Mucosa of rectum (tissue), 2 donors: ENCODE data around the gene CFAP141.

Experiments
- H3K27ac ChIP-seq, 2 donors: one replicate each; pipeline ENCODE4 v1.7.0; 2013; ENCODE audit warnings: inconsistent platforms in 2 of 2, low read depth in 2 of 2, low read length in 2 of 2
- H3K27me3 ChIP-seq, 2 donors: one replicate each; pipeline ENCODE4 v1.7.0; 2013; ENCODE audit warnings: low read length in 2 of 2; ENCODE audit not compliant: control insufficient read depth in 2 of 2, insufficient read depth in 2 of 2
- H3K36me3 ChIP-seq, 2 donors: one replicate each; pipeline ENCODE4 v1.7.0; 2013; ENCODE audit warnings: low read length in 2 of 2; ENCODE audit not compliant: control insufficient read depth in 2 of 2, insufficient read depth in 2 of 2
- H3K4me1 ChIP-seq, 2 donors: one replicate each; pipeline ENCODE4 v1.7.0; 2013; ENCODE audit warnings: low read length in 2 of 2, mild to moderate bottlenecking in 1 of 2; ENCODE audit not compliant: control insufficient read depth in 2 of 2, insufficient read depth in 2 of 2
- H3K4me3 ChIP-seq, 2 donors: one replicate each; pipeline ENCODE4 v1.7.0; 2013; ENCODE audit warnings: low read length in 2 of 2
- H3K9ac ChIP-seq, 2 donors: one replicate each; pipeline ENCODE4 v1.7.0; 2013; ENCODE audit warnings: low read length in 2 of 2, low read depth in 1 of 2, mild to moderate bottlenecking in 1 of 2
- H3K9me3 ChIP-seq, 2 donors: one replicate each; pipeline ENCODE4 v1.7.0; 2013; ENCODE audit warnings: low read length in 2 of 2; ENCODE audit not compliant: control insufficient read depth in 2 of 2
- donor health status: healthy.
- donor health status: Normal muscosa, but diverticular disease.

CFAP141 gene

DNA sequence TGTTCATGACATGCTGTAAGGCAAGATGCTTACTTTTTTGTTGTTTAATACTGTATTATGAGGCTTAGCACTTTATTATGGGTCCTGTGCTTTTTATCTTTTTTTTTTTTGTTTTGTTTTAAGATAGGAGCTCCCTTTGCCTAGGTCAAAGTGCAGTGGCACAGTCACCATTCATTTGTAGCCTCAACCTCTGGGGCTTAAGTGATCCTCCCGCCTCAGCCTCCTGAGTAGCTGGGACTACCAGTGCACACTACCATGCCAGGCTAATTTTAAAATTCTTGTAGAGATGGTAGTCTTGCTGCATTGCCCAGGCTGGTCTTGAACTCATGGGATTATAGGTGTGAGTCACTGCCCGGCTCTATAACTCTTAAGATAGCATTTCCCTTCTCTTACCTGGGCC is 19.2 kb upstream of the CFAP141 start:
- H3K36me3 ChIP-seq = peaks cover 27 to 40% of the 10 kb centered on the region in 2 donors

DNA sequence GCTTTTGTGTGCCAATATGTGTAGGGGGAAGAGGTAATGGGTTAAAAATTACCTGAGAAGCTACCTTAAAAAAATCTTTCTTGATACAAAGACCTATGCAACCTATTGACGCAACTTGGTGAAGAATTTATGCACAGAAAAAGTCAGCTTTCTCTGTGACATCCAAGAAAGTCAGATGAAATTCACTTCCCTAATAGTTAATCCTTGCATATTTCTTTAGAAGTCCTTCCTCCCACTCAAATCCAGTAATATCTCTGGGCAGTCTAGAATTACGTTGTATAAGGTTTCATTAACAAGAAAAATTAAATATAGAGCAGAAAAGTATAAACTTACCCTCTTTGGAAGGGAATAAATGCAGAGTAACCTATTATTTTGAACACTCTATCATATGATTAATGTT is 17.5 kb upstream of the CFAP141 start:
- Histone ChIP-seq H3K27me3 (no peaks in the 10 kb centered on the region), H3K27ac (no peak overlapping the region), H3K9me3 (no peaks in the 10 kb centered on the region), H3K36me3 (peaks cover 23 to 24% of the 10 kb centered on the region in 2 donors), H3K4me1 (peaks cover 18 to 19% of the 10 kb centered on the region in 2 donors), H3K4me3 (no peak overlapping the region), H3K9ac (no peak overlapping the region)

More for the DNA sequence above, 19.2 kb upstream of the CFAP141 start:
- Histone ChIP-seq H3K4me1 (peaks cover 9 to 10% of the 10 kb centered on the region in 2 donors), H3K9ac (no peak overlapping the region), H3K9me3 (no peaks in the 10 kb centered on the region), H3K27me3 (no peaks in the 10 kb centered on the region), H3K27ac (no peak overlapping the region), H3K4me3 (no peak overlapping the region)

DNA sequence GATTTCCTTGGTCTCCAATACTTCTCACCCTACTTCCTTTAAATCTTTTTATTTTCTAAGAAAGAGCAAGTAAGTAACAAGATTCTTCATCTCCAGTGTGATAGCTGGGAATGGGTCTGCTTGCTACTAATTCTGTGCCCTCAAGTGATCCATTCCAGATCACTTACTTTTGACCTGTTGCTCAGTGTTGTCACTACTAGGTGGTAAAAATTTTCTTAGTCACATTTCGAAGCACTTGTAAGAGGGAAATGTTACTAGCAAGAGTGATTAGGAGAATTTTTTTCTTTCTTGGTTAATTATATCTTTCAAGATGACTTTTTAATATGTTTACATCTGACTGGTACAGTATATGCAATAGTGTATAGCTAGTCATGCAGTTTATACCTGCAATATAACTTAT is 16.8 kb upstream of the CFAP141 start:
- Histone ChIP-seq H3K9ac (peak overlapping the region in 1 of 2 donors; percentile 18), H3K4me3 (no peak overlapping the region), H3K4me1 (peaks cover 18 to 23% of the 10 kb centered on the region in 2 donors), H3K27me3 (no peaks in the 10 kb centered on the region), H3K9me3 (no peaks in the 10 kb centered on the region), H3K36me3 (peaks cover 21 to 24% of the 10 kb centered on the region in 2 donors), H3K27ac (no peak overlapping the region)

DNA sequence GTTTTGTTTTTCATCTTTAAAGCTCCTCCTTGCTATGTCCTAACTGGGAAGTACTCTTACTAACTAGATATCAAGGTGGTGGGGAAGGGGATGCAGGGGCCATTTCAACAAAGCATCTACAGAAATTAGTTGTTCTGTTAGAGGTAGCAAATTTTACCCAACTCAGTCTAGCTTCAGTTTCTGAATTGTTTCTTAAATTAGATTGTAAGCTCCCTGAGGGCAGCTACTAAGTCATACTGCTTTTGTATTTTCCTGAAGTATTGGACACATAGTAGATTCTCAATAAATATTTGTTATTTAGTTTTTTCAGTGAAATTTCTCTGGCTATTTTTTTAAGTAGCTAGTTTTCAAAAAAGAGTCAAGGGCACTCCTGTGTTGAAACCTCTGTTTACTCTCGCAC is 16.4 kb upstream of the CFAP141 start:
- H3K4me3 ChIP-seq = peak overlapping the region in 1 of 2 donors; percentile 88
- peaks cover 18 to 23% of the 10 kb centered on the region in 2 donors for H3K4me1 ChIP-seq
- H3K9me3 ChIP-seq = no peaks in the 10 kb centered on the region
- peaks cover 21 to 24% of the 10 kb centered on the region in 2 donors for H3K36me3 ChIP-seq
- H3K27ac ChIP-seq = no peak overlapping the region
- H3K27me3 ChIP-seq = no peaks in the 10 kb centered on the region
- H3K9ac ChIP-seq = peak overlapping the region in 1 of 2 donors; percentile 71

DNA sequence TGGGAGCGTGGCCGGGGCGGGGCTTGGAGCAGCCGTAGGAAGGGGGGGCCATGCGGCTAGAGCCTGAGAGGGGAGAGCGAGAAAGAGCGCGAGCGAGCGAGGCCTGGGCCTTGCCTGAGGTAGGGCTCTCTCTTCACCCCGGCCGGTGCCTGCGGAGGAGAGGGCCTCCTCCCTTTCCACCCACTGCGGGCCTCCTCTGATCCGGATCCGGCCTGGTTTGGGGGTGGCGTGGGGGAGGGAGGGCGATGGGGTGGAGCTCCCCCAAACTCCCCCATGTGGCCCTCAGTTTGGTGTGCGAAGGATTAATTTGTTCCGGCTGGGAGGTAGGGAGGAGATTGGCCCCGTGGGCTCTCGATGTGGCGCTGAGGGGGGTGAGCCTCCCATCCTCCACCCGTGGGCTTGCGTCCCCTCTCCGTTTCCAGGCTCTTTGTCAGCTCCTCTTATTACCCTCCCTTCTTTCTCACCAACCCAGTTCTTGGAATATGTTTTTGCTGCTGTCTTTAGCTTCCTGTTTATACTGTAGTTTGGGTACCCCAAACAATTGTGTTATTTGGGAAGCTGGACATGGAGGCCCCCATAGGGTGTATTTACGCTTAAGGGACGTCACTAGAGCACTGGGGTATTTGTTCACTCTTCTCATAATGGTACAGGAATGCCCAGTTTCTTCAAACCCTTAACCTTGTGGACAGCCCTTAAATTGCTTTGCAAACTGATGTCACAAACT is 15.3 kb upstream of the CFAP141 start:
- Histone ChIP-seq H3K27ac (peak overlapping the region; percentile 88 to 89), H3K9me3 (no peaks in the 10 kb centered on the region), H3K4me1 (peaks cover 18 to 23% of the 10 kb centered on the region in 2 donors), H3K36me3 (peaks cover 15 to 19% of the 10 kb centered on the region in 2 donors), H3K4me3 (peak overlapping the region; percentile 75 to 88), H3K27me3 (no peaks in the 10 kb centered on the region), H3K9ac (peak overlapping the region; percentile 71 to 88)

DNA sequence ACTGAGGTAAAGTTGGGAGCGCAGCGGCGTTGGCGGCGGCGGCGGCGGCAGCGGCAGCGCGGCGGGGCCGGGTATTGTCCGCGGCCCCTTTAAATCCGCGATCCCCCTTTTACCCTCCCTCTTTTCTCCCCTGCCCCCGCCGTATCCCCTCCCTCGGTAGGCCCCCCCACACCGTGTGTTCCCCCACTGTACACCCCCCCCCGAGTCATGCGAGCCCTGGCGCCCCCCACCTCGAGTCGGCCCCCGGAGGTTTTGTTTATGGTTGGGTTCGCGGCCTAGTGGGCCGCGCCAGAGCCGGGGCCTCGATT is 14.8 kb upstream of the CFAP141 start:
- Histone ChIP-seq H3K9ac (peak overlapping the region; percentile 71 to 88), H3K4me3 (peak overlapping the region; percentile 75 to 88), H3K9me3 (no peaks in the 10 kb centered on the region), H3K27me3 (no peaks in the 10 kb centered on the region), H3K27ac (peak overlapping the region; percentile 88 to 89), H3K4me1 (peaks cover 18 to 23% of the 10 kb centered on the region in 2 donors), H3K36me3 (peaks cover 15 to 19% of the 10 kb centered on the region in 2 donors)

DNA sequence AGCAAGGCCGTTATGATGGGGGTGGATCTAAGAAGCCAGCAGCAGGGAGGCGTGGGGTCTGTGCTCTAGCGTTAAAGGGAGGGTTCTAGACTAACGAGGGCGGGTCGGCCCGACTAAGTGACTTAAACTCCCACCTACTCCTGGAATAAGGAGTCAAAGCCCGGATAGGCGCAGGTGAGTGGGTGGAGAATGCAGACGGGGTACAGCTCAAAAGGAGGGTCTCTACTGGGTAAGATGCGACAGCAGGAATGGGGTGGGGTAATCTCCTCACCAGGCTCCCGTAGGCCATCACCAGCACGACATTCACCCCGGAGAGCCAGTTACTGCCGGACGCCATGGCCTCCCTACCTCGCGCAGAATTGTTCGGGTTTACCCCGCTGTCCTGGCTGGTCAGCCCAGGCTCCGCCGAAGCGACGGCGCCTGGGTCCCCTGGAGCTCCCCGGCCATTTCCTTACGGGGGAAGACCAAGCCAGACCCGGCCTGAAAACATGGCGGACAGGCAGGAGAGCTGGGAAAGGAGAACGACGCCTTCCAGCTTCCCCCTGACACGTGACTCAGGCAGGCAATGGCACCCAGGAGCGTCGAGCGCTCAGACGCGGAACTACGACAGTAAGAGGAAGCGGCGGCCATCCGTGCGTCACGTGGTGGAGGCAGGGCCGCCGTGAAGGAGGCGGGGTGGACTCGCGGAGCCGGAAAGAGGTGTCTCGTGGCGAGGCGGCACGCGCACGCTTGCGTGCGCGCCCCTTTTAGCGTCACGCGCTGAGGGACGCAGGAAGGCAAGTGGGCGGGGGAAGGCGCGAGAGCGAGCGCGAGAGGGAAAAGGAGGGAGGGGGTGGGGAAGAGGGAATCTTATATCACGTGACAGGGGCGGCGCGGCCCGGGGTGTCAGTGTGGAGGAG is 14.2 kb upstream of the CFAP141 start, which contains the start of gene UBAP2L:
Gene UBAP2L (plus strand): TSS at position 885 of the 899 bp plus-strand sequence. CDS start 4,169 bp downstream, outside the sequence.
- H3K4me1 ChIP-seq = peaks cover 18 to 23% of the 10 kb centered on the region in 2 donors
- H3K36me3 ChIP-seq = peaks cover 10 to 14% of the 10 kb centered on the region in 2 donors
- H3K27ac ChIP-seq = peak within 1 kb of the TSS; percentile 97 to 99
- no peaks in the 10 kb centered on the region for H3K9me3 ChIP-seq
- H3K27me3 ChIP-seq = no peaks in the 10 kb centered on the region
- peak within 1 kb of the TSS; percentile 100 for H3K4me3 ChIP-seq
- peak within 1 kb of the TSS; percentile 100 for H3K9ac ChIP-seq

DNA sequence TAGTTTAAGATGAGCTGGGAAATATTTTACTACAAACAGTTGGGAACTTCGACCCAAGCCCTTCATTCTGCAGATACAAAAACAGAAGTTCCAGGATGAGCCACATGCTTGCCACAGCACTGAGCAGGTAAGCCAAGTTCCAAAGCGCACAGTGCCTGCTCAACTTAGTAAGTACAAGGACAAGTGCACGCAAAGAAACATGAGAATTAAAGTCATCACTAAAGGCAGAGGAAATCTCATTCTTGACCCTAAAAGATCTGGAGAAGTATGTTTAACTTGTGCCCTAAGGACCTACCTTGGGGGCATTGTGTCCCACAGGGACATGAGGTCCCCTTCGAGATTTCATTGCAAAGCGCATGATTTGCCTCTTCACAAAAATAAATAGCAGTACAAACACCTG is 13.4 kb upstream of the CFAP141 start:
- Histone ChIP-seq H3K9ac (peak overlapping the region; percentile 100), H3K9me3 (no peaks in the 10 kb centered on the region), H3K27ac (peak overlapping the region; percentile 21 to 97), H3K27me3 (no peaks in the 10 kb centered on the region), H3K36me3 (peaks cover 7 to 11% of the 10 kb centered on the region in 2 donors), H3K4me1 (peaks cover 18 to 23% of the 10 kb centered on the region in 2 donors), H3K4me3 (peak overlapping the region; percentile 100)

DNA sequence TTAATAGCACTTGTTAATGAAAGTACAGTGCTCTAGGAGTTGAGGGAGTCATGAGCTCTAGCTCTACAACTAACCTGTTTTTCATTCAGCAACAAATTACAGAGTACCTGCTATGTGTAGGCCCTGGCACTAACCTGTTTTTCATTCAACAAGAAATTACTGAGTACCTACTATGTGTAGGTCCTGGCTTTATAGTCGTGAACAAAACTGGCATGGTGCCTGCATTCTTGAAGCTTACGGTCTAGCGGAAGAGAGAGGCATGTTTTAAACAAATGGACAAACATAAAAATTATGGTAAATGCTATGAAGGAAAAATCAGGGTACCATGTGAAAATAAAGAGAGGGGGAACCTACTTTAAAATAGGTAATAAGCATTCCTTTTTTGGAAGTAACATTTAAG is 12.4 kb upstream of the CFAP141 start:
- Histone ChIP-seq H3K9ac (no peak overlapping the region), H3K27me3 (no peaks in the 10 kb centered on the region), H3K4me3 (peak overlapping the region in 1 of 2 donors; percentile 100), H3K36me3 (peaks cover 14 to 15% of the 10 kb centered on the region in 2 donors), H3K9me3 (no peaks in the 10 kb centered on the region), H3K27ac (no peak overlapping the region), H3K4me1 (peaks cover 18 to 23% of the 10 kb centered on the region in 2 donors)

DNA sequence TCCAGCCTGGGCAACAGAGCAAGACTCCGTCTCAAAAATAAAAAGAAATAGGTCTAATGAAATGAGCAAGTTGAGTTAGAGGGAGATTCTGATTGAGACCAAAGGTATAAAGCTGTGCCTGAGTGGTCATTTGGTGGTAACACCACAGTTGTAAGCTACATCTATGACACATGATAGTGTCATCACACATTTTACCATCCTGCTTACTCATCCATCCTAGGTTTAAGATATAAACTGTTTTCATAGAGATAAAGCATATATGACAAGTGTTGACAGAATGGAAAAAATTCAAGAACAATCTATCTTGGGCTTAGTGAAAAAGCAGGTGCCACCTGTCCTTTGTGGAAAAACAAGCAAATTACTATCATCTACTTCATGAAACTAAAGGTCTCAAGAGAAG is 7.1 kb upstream of the CFAP141 start:
- no peak overlapping the region for H3K27ac ChIP-seq
- no peaks in the 10 kb centered on the region for H3K27me3 ChIP-seq
- no peaks in the 10 kb centered on the region for H3K9me3 ChIP-seq
- H3K4me1 ChIP-seq = peaks cover 0 to under 1% of the 10 kb centered on the region in 2 donors
- no peak overlapping the region for H3K4me3 ChIP-seq
- H3K9ac ChIP-seq = no peak overlapping the region
- peaks cover 36 to 47% of the 10 kb centered on the region in 2 donors for H3K36me3 ChIP-seq
